GM12878 (cell line): Measurements from ENCODE around the gene CD96. TPM values are rescaled to one million over a fixed set of nuclear protein-coding genes. Genes with fewer than 3 reads are reported as not detected.
A peak's percentile ranks its signal among the peaks of the same experiment; 100 is the strongest.

Experiments used
- CHD2 ChIP-seq: IDR thresholded peaks from 2 replicates; pipeline ENCODE4 v1.6.1; 2011; ENCODE audit warnings: low read depth, low read length, improper control_type of control experiment, borderline replicate concordance
- CREM ChIP-seq: IDR thresholded peaks from 2 replicates; pipeline ENCODE4 v1.6.1; 2014; ENCODE audit warnings: antibody characterized with exemption, low read depth
- FOXM1 ChIP-seq: IDR thresholded peaks from 2 replicates; pipeline ENCODE4 v1.6.1; 2012; ENCODE audit warnings: low read depth, mild to moderate bottlenecking, inconsistent platforms, low read length, moderate library complexity
- GATAD2B ChIP-seq: fragments of 450-650 bp; conservative IDR thresholded peaks from 2 replicates; pipeline ENCODE4 v1.6.1; 2017; ENCODE audit warnings: low read depth, mild to moderate bottlenecking, moderate library complexity
- IKZF1 ChIP-seq: fragments of 450-650 bp; conservative IDR thresholded peaks from 2 replicates; pipeline ENCODE4 v1.6.1; 2017; ENCODE audit warnings: antibody characterized with exemption, mild to moderate bottlenecking
- IRF5 ChIP-seq: fragments of 450-650 bp; IDR thresholded peaks from 2 replicates; pipeline ENCODE4 v1.6.1; 2017; ENCODE audit warnings: borderline replicate concordance
- NRF1 ChIP-seq: conservative IDR thresholded peaks from 2 replicates; pipeline ENCODE4 v1.6.1; 2011; ENCODE audit warnings: mild to moderate bottlenecking, low read depth, low read length, improper control_type of control experiment
- RBBP5 ChIP-seq: fragments of 200-600 bp; sonication (generic); conservative IDR thresholded peaks from 2 replicates; pipeline ENCODE4 v1.6.1; 2016
- RELA ChIP-seq: fragments of 450-650 bp; IDR thresholded peaks from 2 replicates; pipeline ENCODE4 v1.8.0; 2014; ENCODE audit warnings: borderline replicate concordance; ENCODE audit not compliant: partially characterized antibody
- RELB ChIP-seq: fragments of 450-650 bp; IDR thresholded peaks from 2 replicates; pipeline ENCODE4 v1.6.1; 2017; ENCODE audit warnings: low read depth, mild to moderate bottlenecking, moderate library complexity
- RUNX3 ChIP-seq: IDR thresholded peaks from 2 replicates; pipeline ENCODE4 v1.6.1; 2012; ENCODE audit warnings: low read length, inconsistent platforms
- SIX5 ChIP-seq: IDR thresholded peaks from 2 replicates; pipeline ENCODE4 v1.6.1; 2011; ENCODE audit warnings: mild to moderate bottlenecking, low read depth, low read length, moderate library complexity; ENCODE audit not compliant: severe bottlenecking
- SREBF1 ChIP-seq: IDR thresholded peaks from 2 replicates; pipeline ENCODE4 v1.6.1; 2012; ENCODE audit warnings: mild to moderate bottlenecking, low read length
- ZBTB4 ChIP-seq: fragments of 450-650 bp; formaldehyde crosslinking; IDR thresholded peaks from 2 replicates; pipeline ENCODE4 v1.4.0; 2022; ENCODE audit warnings: mild to moderate bottlenecking, moderate library complexity
- ZSCAN29 ChIP-seq: fragments of 450-650 bp; IDR thresholded peaks from 2 replicates; pipeline ENCODE4 v1.6.1; 2017; ENCODE audit warnings: mild to moderate bottlenecking, moderate library complexity
- polyA plus RNA-seq, 11 experiments: library from polyadenylated mRNA; depleted of rRNA in 4 of 11; unstranded in 6 of 11; stranded (reverse) in 5 of 11; fragments of >200 nt; fragmentation: Nextera tagmentation in 4 of 11; fragmentation: Illumina TruSeq in 1 of 11; extraction: Ambion mirVana in 4 of 11; extraction: Trizol in 1 of 11; gene quantifications; 1 replicate in 1 of 11; 2 replicates in 10 of 11; pipeline versions ENCODE4 v1.2.1 to v1.2.3, GENCODE V29; 2011 to 2016; ENCODE audit warnings: inconsistent platforms in 2 of 11, missing spikeins in 2 of 11, low read depth in 1 of 11
- total RNA-seq, 4 experiments: library from RNA; depleted of rRNA in 3 of 4; stranded (reverse); fragments of >200 nt in 3 of 4; fragmentation: Illumina TruSeq in 1 of 4; extraction: Trizol in 1 of 4; gene quantifications; 2 replicates each; pipeline versions ENCODE4 v1.2.1 to v1.2.3, GENCODE V29; 2013 to 2021
- TF ChIP-seq, protein P1 (sequence below): IDR thresholded peaks from 2 replicates; pipeline ENCODE4 v1.6.1; 2012; ENCODE audit warnings: low read depth, low read length, improper control_type of control experiment
- TF ChIP-seq, protein P2 (sequence below): fragments of 450-650 bp; IDR thresholded peaks from 2 replicates; pipeline ENCODE4 v1.6.1; 2014; ENCODE audit warnings: mild to moderate bottlenecking
- TF ChIP-seq, protein P3 (sequence below): fragments of 450-650 bp; conservative IDR thresholded peaks from 2 replicates; pipeline ENCODE4 v1.6.1; 2017; ENCODE audit warnings: mild to moderate bottlenecking, moderate library complexity
- TF ChIP-seq, protein P4 (sequence below): IDR thresholded peaks from 2 replicates; pipeline ENCODE4 v1.6.1; 2011; ENCODE audit warnings: low read depth, low read length, improper control_type of control experiment, borderline replicate concordance
- TF ChIP-seq, protein P5 (sequence below): IDR thresholded peaks from 2 replicates; pipeline ENCODE4 v1.6.1; 2012; ENCODE audit warnings: low read depth, low read length, improper control_type of control experiment

CD96 gene
- total and polyA plus RNA-seq, 10 of the 15 experiments (the other 5 are each of a cell fraction or from before 2014, with no cell fraction given) = 0.13 to 10.1 (median 0.47) TPM

- TF ChIP-seq, protein P1, sequence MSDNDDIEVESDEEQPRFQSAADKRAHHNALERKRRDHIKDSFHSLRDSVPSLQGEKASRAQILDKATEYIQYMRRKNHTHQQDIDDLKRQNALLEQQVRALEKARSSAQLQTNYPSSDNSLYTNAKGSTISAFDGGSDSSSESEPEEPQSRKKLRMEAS = no peak
- TF ChIP-seq RELB (no peak), RELA (no peak), NRF1 (no peak), SREBF1 (no peak), FOXM1 (no peak), GATAD2B (no peak), RUNX3 (peak; percentile 95), IRF5 (no peak), CREM (no peak), CHD2 (no peak), IKZF1 (no peak), ZBTB4 (no peak), RBBP5 (no peak), SIX5 (no peak), ZSCAN29 (no peak)
- TF ChIP-seq, protein P2, sequence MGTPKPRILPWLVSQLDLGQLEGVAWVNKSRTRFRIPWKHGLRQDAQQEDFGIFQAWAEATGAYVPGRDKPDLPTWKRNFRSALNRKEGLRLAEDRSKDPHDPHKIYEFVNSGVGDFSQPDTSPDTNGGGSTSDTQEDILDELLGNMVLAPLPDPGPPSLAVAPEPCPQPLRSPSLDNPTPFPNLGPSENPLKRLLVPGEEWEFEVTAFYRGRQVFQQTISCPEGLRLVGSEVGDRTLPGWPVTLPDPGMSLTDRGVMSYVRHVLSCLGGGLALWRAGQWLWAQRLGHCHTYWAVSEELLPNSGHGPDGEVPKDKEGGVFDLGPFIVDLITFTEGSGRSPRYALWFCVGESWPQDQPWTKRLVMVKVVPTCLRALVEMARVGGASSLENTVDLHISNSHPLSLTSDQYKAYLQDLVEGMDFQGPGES = no peak
- TF ChIP-seq, protein P3, sequence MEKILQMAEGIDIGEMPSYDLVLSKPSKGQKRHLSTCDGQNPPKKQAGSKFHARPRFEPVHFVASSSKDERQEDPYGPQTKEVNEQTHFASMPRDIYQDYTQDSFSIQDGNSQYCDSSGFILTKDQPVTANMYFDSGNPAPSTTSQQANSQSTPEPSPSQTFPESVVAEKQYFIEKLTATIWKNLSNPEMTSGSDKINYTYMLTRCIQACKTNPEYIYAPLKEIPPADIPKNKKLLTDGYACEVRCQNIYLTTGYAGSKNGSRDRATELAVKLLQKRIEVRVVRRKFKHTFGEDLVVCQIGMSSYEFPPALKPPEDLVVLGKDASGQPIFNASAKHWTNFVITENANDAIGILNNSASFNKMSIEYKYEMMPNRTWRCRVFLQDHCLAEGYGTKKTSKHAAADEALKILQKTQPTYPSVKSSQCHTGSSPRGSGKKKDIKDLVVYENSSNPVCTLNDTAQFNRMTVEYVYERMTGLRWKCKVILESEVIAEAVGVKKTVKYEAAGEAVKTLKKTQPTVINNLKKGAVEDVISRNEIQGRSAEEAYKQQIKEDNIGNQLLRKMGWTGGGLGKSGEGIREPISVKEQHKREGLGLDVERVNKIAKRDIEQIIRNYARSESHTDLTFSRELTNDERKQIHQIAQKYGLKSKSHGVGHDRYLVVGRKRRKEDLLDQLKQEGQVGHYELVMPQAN = no peak
- TF ChIP-seq, protein P4, sequence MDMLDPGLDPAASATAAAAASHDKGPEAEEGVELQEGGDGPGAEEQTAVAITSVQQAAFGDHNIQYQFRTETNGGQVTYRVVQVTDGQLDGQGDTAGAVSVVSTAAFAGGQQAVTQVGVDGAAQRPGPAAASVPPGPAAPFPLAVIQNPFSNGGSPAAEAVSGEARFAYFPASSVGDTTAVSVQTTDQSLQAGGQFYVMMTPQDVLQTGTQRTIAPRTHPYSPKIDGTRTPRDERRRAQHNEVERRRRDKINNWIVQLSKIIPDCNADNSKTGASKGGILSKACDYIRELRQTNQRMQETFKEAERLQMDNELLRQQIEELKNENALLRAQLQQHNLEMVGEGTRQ = no peak
- TF ChIP-seq, protein P5, sequence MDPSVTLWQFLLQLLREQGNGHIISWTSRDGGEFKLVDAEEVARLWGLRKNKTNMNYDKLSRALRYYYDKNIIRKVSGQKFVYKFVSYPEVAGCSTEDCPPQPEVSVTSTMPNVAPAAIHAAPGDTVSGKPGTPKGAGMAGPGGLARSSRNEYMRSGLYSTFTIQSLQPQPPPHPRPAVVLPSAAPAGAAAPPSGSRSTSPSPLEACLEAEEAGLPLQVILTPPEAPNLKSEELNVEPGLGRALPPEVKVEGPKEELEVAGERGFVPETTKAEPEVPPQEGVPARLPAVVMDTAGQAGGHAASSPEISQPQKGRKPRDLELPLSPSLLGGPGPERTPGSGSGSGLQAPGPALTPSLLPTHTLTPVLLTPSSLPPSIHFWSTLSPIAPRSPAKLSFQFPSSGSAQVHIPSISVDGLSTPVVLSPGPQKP = no peak
Measured at GRCh38 chr3:111690242-111690641, 148.2 kb downstream of the CD96 start (continued).
